HG03280 (cell line): ENCODE results near the gene FAM114A1.

Experiments
- ATAC-seq: cut with Tn5 transposase; IDR thresholded peaks from one replicate; pipeline ENCODE4 v1.9.1; 2021; ENCODE audit warnings: mild to moderate bottlenecking, moderate library complexity; ENCODE audit not compliant: unreplicated experiment

FAM114A1 gene

GRCh38 chr4:38857354-38858096 is 10.1 kb upstream of the FAM114A1 start:
- ATAC-seq = peak; percentile 49

GRCh38 chr4:38858097-38858420 is 9.5 kb upstream of the FAM114A1 start:
- no peak for ATAC-seq

GRCh38 chr4:38859501-38859900 is 8.1 kb upstream of the FAM114A1 start:
- ATAC-seq = no peak

- peak; percentile 50 for ATAC-seq
Measured at GRCh38 chr4:38860788-38861424, 6.7 kb upstream of the FAM114A1 start.

- no peak for ATAC-seq
Measured at GRCh38 chr4:38861791-38862190, 5.8 kb upstream of the FAM114A1 start.

- no peak for ATAC-seq
Measured at GRCh38 chr4:38865445-38865844, 2.2 kb upstream of the FAM114A1 start.

- ATAC-seq = peak; percentile 19
Measured at GRCh38 chr4:38866973-38867477, 581 bp upstream of the FAM114A1 start.

GRCh38 chr4:38868059-38868960 is 704 bp downstream of the FAM114A1 start:
- peak; percentile 33 for ATAC-seq

GRCh38 chr4:38869511-38869910 is 1.9 kb downstream of the FAM114A1 start:
- ATAC-seq = no peak

- no peak for ATAC-seq
Measured at GRCh38 chr4:38870098-38870808, 2.6 kb downstream of the FAM114A1 start.

- no peak for ATAC-seq
Measured at GRCh38 chr4:38871593-38871992, 4.0 kb downstream of the FAM114A1 start.

GRCh38 chr4:38872620-38873019 is 5.0 kb downstream of the FAM114A1 start:
- ATAC-seq = no peak

- ATAC-seq = no peak
Measured at GRCh38 chr4:38873290-38873944, 5.8 kb downstream of the FAM114A1 start.

- no peak for ATAC-seq
Measured at GRCh38 chr4:38876636-38877035, 9.0 kb downstream of the FAM114A1 start.

- no peak for ATAC-seq
Measured at GRCh38 chr4:38884254-38884653, 16.6 kb downstream of the FAM114A1 start.

- no peak for ATAC-seq
Measured at GRCh38 chr4:38889143-38889542, 21.5 kb downstream of the FAM114A1 start.

- ATAC-seq = no peak
Measured at GRCh38 chr4:38891051-38891983, 23.7 kb downstream of the FAM114A1 start.

GRCh38 chr4:38894322-38894982 is 26.8 kb downstream of the FAM114A1 start:
- ATAC-seq = no peak

GRCh38 chr4:38896940-38897339 is 29.3 kb downstream of the FAM114A1 start:
- ATAC-seq = no peak
